Measurements from ENCODE around the gene BPHL.

DNA sequence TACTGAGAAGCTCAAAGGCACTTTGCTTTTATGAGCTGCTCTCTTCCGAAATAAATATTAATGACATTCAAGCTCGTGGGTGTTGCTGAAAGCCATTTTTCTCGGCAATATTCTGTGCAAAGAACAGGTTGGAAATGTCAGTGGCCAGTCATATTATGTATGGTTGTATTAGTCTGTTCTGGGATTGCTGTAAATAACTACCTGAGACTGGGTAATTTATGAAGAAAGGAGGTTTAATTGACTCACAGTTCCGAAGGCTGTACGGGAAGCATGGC, 76.8 kb downstream of the BPHL start:
- TF ChIP-seq POLR2AphosphoS5 (IDR thresholded peaks at IDR 0.05; ENCODE audit: low read depth, low read length): no peak
- no peak for TF ChIP-seq TAF1 (IDR thresholded peaks at IDR 0.05; ENCODE audit: low read depth, low read length)
- no peak for TF ChIP-seq POLR2A (IDR thresholded peaks at IDR 0.05; ENCODE audit: low read depth, low read length)
- TF ChIP-seq POU2F2 (IDR thresholded peaks at IDR 0.05; ENCODE audit: low read depth, low read length): no peak
- TF ChIP-seq SPI1 (IDR thresholded peaks at IDR 0.05; ENCODE audit: low read depth, low read length): no peak
